GM23338 (cell line): ENCODE measurements around the gene CHN2. TPM values are rescaled to one million over a fixed set of nuclear protein-coding genes. Genes with fewer than 3 reads are reported as not detected.

ENCODE experiments used
- ATAC-seq: fragments of 200-7000 bp; cut with Tn5 transposase; 3 replicates; pipeline ENCODE4 v1.9.1; 2020
- DNase-seq: peaks from one replicate; pipeline ENCODE4 v3.0.0-alpha.2; 2015; ENCODE audit warnings: low spot score
- H2AFZ ChIP-seq: fragments of 200-600 bp; sonication (generic); 2 replicates; pipeline ENCODE4 v1.8.0; 2016; ENCODE audit warnings: antibody characterized with exemption, mild to moderate bottlenecking, moderate library complexity
- H3F3A ChIP-seq: fragments of 200-600 bp; sonication (generic); replicated peaks from 2 replicates; pipeline ENCODE4 v1.8.0; 2017; ENCODE audit warnings: antibody characterized with exemption, mixed run types, low read depth
- H3K27ac ChIP-seq: fragments of 200-600 bp; sonication (generic); 2 replicates; pipeline ENCODE4 v1.6.1; 2016; ENCODE audit warnings: low read depth
- H3K27me3 ChIP-seq: fragments of 200-600 bp; sonication (generic); 2 replicates; pipeline ENCODE4 v1.8.0; 2016; ENCODE audit warnings: mild to moderate bottlenecking, mixed run types, moderate library complexity; ENCODE audit not compliant: insufficient read depth
- H3K36me3 ChIP-seq: fragments of 200-600 bp; sonication (generic); 2 replicates; pipeline ENCODE4 v1.8.0; 2016; ENCODE audit warnings: mild to moderate bottlenecking; ENCODE audit not compliant: insufficient read depth
- H3K4me1 ChIP-seq: fragments of 200-600 bp; sonication (generic); 2 replicates; pipeline ENCODE4 v1.8.0; 2016; ENCODE audit warnings: mild to moderate bottlenecking, moderate library complexity; ENCODE audit not compliant: insufficient read depth
- H3K4me2 ChIP-seq: fragments of 200-600 bp; sonication (generic); 2 replicates; pipeline ENCODE4 v1.7.1; 2017; ENCODE audit warnings: mixed run types
- H3K4me3 ChIP-seq: fragments of 200-600 bp; sonication (generic); 2 replicates; pipeline ENCODE4 v1.6.1; 2016; ENCODE audit warnings: mixed run types
- H3K79me2 ChIP-seq: fragments of 200-600 bp; sonication (generic); replicated peaks from 2 replicates; pipeline ENCODE4 v1.8.0; 2017; ENCODE audit warnings: mild to moderate bottlenecking; ENCODE audit not compliant: insufficient read depth
- H3K9me2 ChIP-seq: fragments of 200-600 bp; sonication (generic); 2 replicates; pipeline ENCODE4 v1.8.0; 2017; ENCODE audit not compliant: insufficient read depth
- H4K20me1 ChIP-seq: fragments of 200-600 bp; sonication (generic); replicated peaks from 2 replicates; pipeline ENCODE4 v1.8.0; 2017; ENCODE audit warnings: mild to moderate bottlenecking; ENCODE audit not compliant: insufficient read depth
- H3K27ac Mint-ChIP-seq: 2 replicates; pipeline ENCODE4 v1.8.0; 2020; ENCODE audit warnings: inconsistent platforms, mild to moderate bottlenecking, moderate library complexity, mixed read lengths
- H3K27me3 Mint-ChIP-seq: 3 replicates; pipeline ENCODE4 v1.8.0; 2022; ENCODE audit warnings: low read depth, mild to moderate bottlenecking, moderate library complexity, mixed read lengths, inconsistent platforms; ENCODE audit not compliant: insufficient read depth, poor library complexity
- H3K36me3 Mint-ChIP-seq: 3 replicates; pipeline ENCODE4 v1.8.0; 2021; ENCODE audit warnings: low read depth, mild to moderate bottlenecking, inconsistent platforms, moderate library complexity, mixed read lengths
- H3K4me1 Mint-ChIP-seq: 3 replicates; pipeline ENCODE4 v1.8.0; 2020; ENCODE audit warnings: mild to moderate bottlenecking, inconsistent platforms, mixed read lengths
- H3K4me3 Mint-ChIP-seq: 3 replicates; pipeline ENCODE4 v1.8.0; 2021; ENCODE audit warnings: moderate library complexity, mild to moderate bottlenecking, inconsistent platforms, mixed read lengths
- H3K9me3 Mint-ChIP-seq: 3 replicates; pipeline ENCODE4 v1.8.0; 2020; ENCODE audit warnings: moderate library complexity, mild to moderate bottlenecking, inconsistent platforms, mixed read lengths
- CREB1 ChIP-seq: fragments of 250-450 bp; sonication (Bioruptor Pico); IDR thresholded peaks from 2 replicates; pipeline ENCODE4 v1.5.0; 2020; ENCODE audit warnings: low read depth, mild to moderate bottlenecking, moderate library complexity
- CTCF ChIP-seq, 2 experiments: fragments of 200-600 bp in 1 of 2; sonication (generic) in 1 of 2; conservative IDR thresholded peaks; 2 replicates each; pipeline versions ENCODE4 v1.5.1 to v1.6.1; 2016 to 2017; ENCODE audit warnings: antibody characterized with exemption in 2 of 2, low read depth in 2 of 2, mild to moderate bottlenecking in 2 of 2, moderate library complexity in 1 of 2
- ETS1 ChIP-seq: IDR thresholded peaks from 2 replicates; pipeline ENCODE4 v1.6.1; 2016; ENCODE audit warnings: antibody characterized with exemption
- EZH2 ChIP-seq: fragments of 200-600 bp; sonication (generic); IDR thresholded peaks from one replicate; pipeline ENCODE4 v1.8.0; 2017; ENCODE audit warnings: antibody characterized with exemption, mild to moderate bottlenecking, low read depth; ENCODE audit not compliant: unreplicated experiment
- EZH2phosphoT487 ChIP-seq: fragments of 200-600 bp; sonication (generic); IDR thresholded peaks from one replicate; pipeline ENCODE4 v1.8.1; 2018; ENCODE audit warnings: antibody characterized with exemption; ENCODE audit not compliant: unreplicated experiment
- JUNB ChIP-seq: IDR thresholded peaks from one replicate; pipeline ENCODE4 v1.6.1; 2016; ENCODE audit warnings: antibody characterized with exemption; ENCODE audit not compliant: unreplicated experiment
- NANOG ChIP-seq: IDR thresholded peaks from 2 replicates; pipeline ENCODE4 v1.6.1; 2016; ENCODE audit warnings: antibody characterized with exemption, borderline replicate concordance
- POLR2AphosphoS5 ChIP-seq: IDR thresholded peaks from 2 replicates; pipeline ENCODE4 v1.6.1; 2016; ENCODE audit warnings: antibody characterized with exemption, low read depth
- REST ChIP-seq: IDR thresholded peaks from one replicate; pipeline ENCODE4 v1.6.1; 2018; ENCODE audit warnings: antibody characterized with exemption; ENCODE audit not compliant: unreplicated experiment
- STAT1 ChIP-seq: IDR thresholded peaks from one replicate; pipeline ENCODE4 v1.6.1; 2016; ENCODE audit warnings: antibody characterized with exemption; ENCODE audit not compliant: unreplicated experiment
- ZNF114 ChIP-seq: fragments of 250-450 bp; sonication (Bioruptor Pico); IDR thresholded peaks from 2 replicates; pipeline ENCODE4 v1.5.0; 2020; ENCODE audit warnings: mild to moderate bottlenecking, moderate library complexity
- ZNF331 ChIP-seq: fragments of 250-450 bp; sonication (Bioruptor Pico); IDR thresholded peaks from 2 replicates; pipeline ENCODE4 v1.5.0; 2020; ENCODE audit warnings: low read depth, mild to moderate bottlenecking, moderate library complexity
- ZNF462 ChIP-seq: fragments of 250-450 bp; sonication (Bioruptor Pico); IDR thresholded peaks from 2 replicates; pipeline ENCODE4 v1.5.0; 2020; ENCODE audit warnings: mild to moderate bottlenecking, moderate library complexity
- polyA plus RNA-seq: library from polyadenylated mRNA; unstranded; fragments of >200 nt; fragmentation: Nextera tagmentation; extraction: Ambion mirVana; gene quantifications from 2 replicates; pipeline ENCODE4 v1.2.1, GENCODE V29; 2016
- total RNA-seq: library from RNA; depleted of rRNA; stranded (reverse); fragments of >200 nt; shearing (Covaris generic); gene quantifications from 2 replicates; pipeline ENCODE4 v1.2.3, GENCODE V29; 2014

Gene CHN2
- total and polyA plus RNA-seq, 2 experiments from 2014 or later = 6.1 to 7.5 TPM

GRCh38 chr7:29350351-29350750 is 155.8 kb downstream of the CHN2 start:
- no peaks in the 10 kb centered on the region for H3K27me3 Mint-ChIP-seq
- H3K4me2 ChIP-seq = no peak overlapping the region
- H3K4me3 ChIP-seq = no peak overlapping the region
- H3K36me3 Mint-ChIP-seq = no peaks in the 10 kb centered on the region
- no peaks in the 10 kb centered on the region for H3K36me3 ChIP-seq
- no peaks in the 10 kb centered on the region for H3K9me2 ChIP-seq
- H4K20me1 ChIP-seq = no peaks in the 10 kb centered on the region
- no peak overlapping the region for H3K27ac Mint-ChIP-seq
- H3K27me3 ChIP-seq = no peaks in the 10 kb centered on the region
- no peak for TF ChIP-seq ETS1
- no peak for TF ChIP-seq NANOG
- no peak for TF ChIP-seq ZNF114 (CRISPR knock-in tag)
- no peak for TF ChIP-seq POLR2AphosphoS5
- TF ChIP-seq CTCF (conservative IDR thresholded peaks at IDR 0.05; ENCODE audit: low read depth in 2 of 2) = no peak
- no peak for TF ChIP-seq CREB1
- no peak for TF ChIP-seq ZNF331 (CRISPR knock-in tag)
- no peak for TF ChIP-seq EZH2
- TF ChIP-seq JUNB = no peak
- TF ChIP-seq REST = no peak
- TF ChIP-seq STAT1 = no peak
- no peak for TF ChIP-seq EZH2phosphoT487
- TF ChIP-seq ZNF462 = no peak
- no peak overlapping the region for H3K4me3 Mint-ChIP-seq
- H3K9me3 Mint-ChIP-seq = no peaks in the 10 kb centered on the region
- no peak overlapping the region for H2AFZ ChIP-seq
- no peaks in the 10 kb centered on the region for H3K79me2 ChIP-seq
- no peak for DNase-seq
- H3F3A ChIP-seq = no peaks in the 10 kb centered on the region
- ATAC-seq = no peak
- H3K27ac ChIP-seq = no peak overlapping the region
- 0 out of 3 replicates have a peak, but pooled peaks cover 4% of the 10 kb centered on the region for H3K4me1 Mint-ChIP-seq
- no peaks in the 10 kb centered on the region for H3K4me1 ChIP-seq
